Measurements from ENCODE around the gene ICAM2.

DNA sequence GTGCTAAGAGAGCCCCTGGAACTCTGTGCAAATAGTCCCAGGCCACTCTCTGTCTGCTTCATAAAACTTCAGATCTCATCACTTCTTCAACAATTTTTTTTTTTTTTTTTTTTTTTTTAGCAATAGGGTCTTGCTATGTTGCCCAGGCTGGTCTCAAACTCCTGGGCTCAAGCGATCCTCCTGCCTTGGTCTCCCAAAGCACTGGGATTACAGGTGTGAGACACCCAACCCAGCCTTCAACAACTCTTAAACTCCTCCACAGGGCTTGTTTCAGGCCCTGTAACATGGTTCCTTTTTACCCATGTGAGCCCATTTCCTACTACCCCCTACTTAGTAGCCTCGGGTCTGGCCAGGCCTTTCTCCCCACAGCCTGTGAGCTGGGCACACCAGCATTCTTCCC lies 39.3 kb upstream of the ICAM2 start:
- TF ChIP-seq, protein P1, sequence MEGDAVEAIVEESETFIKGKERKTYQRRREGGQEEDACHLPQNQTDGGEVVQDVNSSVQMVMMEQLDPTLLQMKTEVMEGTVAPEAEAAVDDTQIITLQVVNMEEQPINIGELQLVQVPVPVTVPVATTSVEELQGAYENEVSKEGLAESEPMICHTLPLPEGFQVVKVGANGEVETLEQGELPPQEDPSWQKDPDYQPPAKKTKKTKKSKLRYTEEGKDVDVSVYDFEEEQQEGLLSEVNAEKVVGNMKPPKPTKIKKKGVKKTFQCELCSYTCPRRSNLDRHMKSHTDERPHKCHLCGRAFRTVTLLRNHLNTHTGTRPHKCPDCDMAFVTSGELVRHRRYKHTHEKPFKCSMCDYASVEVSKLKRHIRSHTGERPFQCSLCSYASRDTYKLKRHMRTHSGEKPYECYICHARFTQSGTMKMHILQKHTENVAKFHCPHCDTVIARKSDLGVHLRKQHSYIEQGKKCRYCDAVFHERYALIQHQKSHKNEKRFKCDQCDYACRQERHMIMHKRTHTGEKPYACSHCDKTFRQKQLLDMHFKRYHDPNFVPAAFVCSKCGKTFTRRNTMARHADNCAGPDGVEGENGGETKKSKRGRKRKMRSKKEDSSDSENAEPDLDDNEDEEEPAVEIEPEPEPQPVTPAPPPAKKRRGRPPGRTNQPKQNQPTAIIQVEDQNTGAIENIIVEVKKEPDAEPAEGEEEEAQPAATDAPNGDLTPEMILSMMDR (IDR thresholded peaks at IDR 0.05), result no peak
- TF ChIP-seq FOXJ3 (CRISPR knock-in tag; IDR thresholded peaks at IDR 0.05), result no peak
- no peak for TF ChIP-seq SMC3 (IDR thresholded peaks at IDR 0.05; ENCODE audit: low read depth, low read length)
- TF ChIP-seq TCF12 (IDR thresholded peaks at IDR 0.05), result no peak
- TF ChIP-seq JUND (IDR thresholded peaks at IDR 0.05), result no peak
- no peak for TF ChIP-seq EZH2phosphoT487 (IDR thresholded peaks at IDR 0.05; ENCODE audit: borderline replicate concordance, low read depth)
- TF ChIP-seq POLR2AphosphoS5 (IDR thresholded peaks at IDR 0.05; ENCODE audit: low read depth, low read length), result no peak
- TF ChIP-seq NFIC (IDR thresholded peaks at IDR 0.05; ENCODE audit: borderline replicate concordance), result no peak
- no peak for TF ChIP-seq YY1 (IDR thresholded peaks at IDR 0.05; ENCODE audit: low read depth)
- TF ChIP-seq, protein P2, sequence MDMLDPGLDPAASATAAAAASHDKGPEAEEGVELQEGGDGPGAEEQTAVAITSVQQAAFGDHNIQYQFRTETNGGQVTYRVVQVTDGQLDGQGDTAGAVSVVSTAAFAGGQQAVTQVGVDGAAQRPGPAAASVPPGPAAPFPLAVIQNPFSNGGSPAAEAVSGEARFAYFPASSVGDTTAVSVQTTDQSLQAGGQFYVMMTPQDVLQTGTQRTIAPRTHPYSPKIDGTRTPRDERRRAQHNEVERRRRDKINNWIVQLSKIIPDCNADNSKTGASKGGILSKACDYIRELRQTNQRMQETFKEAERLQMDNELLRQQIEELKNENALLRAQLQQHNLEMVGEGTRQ (IDR thresholded peaks at IDR 0.05; ENCODE audit: borderline replicate concordance, low read depth, low read length), result no peak
- TF ChIP-seq EP300 (IDR thresholded peaks at IDR 0.05; ENCODE audit: borderline replicate concordance in 1 of 2, low read depth in 1 of 2, low read length in 1 of 2), result no peak

Data from SK-N-SH (cell line).